Rectal smooth muscle tissue (tissue), 1 donor: ENCODE results near the gene LMNB1.
A peak's percentile ranks its signal among the peaks of the same experiment; 100 is the strongest.
"Not testable (repeated sequence)": the region's sequence is repeated elsewhere in the genome, so short reads cannot be mapped to it uniquely, and the experiment has no call there.

Experiments used
- H3K27ac ChIP-seq: one replicate; pipeline ENCODE4 v1.7.0; 2013; ENCODE audit warnings: low read depth, low read length, inconsistent platforms
- H3K27me3 ChIP-seq: one replicate; pipeline ENCODE4 v1.7.0; 2013; ENCODE audit warnings: low read length; ENCODE audit not compliant: control insufficient read depth, insufficient read depth
- H3K36me3 ChIP-seq: one replicate; pipeline ENCODE4 v1.7.0; 2013; ENCODE audit warnings: low read length; ENCODE audit not compliant: control insufficient read depth, insufficient read depth
- H3K4me1 ChIP-seq: one replicate; pipeline ENCODE4 v1.7.0; 2013; ENCODE audit warnings: low read length; ENCODE audit not compliant: control insufficient read depth, insufficient read depth
- H3K4me3 ChIP-seq: one replicate; pipeline ENCODE4 v1.7.0; 2013; ENCODE audit warnings: low read length
- H3K9ac ChIP-seq: one replicate; pipeline ENCODE4 v1.7.0; 2013; ENCODE audit warnings: low read length

The LMNB1 gene

GRCh38 chr5:126776499-126777256, at the start of gene LMNB1:
LMNB1 (plus strand) TSS chr5:126777136; CDS start chr5:126777509, 373 bp downstream.
- peak within 1 kb of the TSS; percentile 84 for H3K27ac ChIP-seq
- no peaks in the 10 kb centered on the region for H3K36me3 ChIP-seq
- peaks cover 4% of the 10 kb centered on the region for H3K4me1 ChIP-seq
- H3K27me3 ChIP-seq: no peaks in the 10 kb centered on the region
- H3K4me3 ChIP-seq: peak within 1 kb of the TSS; percentile 91
- H3K9ac ChIP-seq: peak within 1 kb of the TSS; percentile 83

- no peaks in the 10 kb centered on the region for H3K27me3 ChIP-seq
- H3K4me1 ChIP-seq: no peaks in the 10 kb centered on the region
- no peak overlapping the region for H3K27ac ChIP-seq
- no peaks in the 10 kb centered on the region for H3K36me3 ChIP-seq
- no peak overlapping the region for H3K4me3 ChIP-seq
- no peak overlapping the region for H3K9ac ChIP-seq
Measured at GRCh38 chr5:126732716-126733115, 44.2 kb upstream of the LMNB1 start.

GRCh38 chr5:126734573-126734972, 42.4 kb upstream of the LMNB1 start:
- H3K36me3 ChIP-seq, H3K27me3 ChIP-seq, H3K27ac ChIP-seq, H3K4me3 ChIP-seq, H3K4me1 ChIP-seq, H3K9ac ChIP-seq: not testable (repeated sequence)

- Histone ChIP-seq H3K4me1 (no peaks in the 10 kb centered on the region), H3K4me3 (no peak overlapping the region), H3K36me3 (no peaks in the 10 kb centered on the region), H3K27me3 (no peaks in the 10 kb centered on the region), H3K27ac (no peak overlapping the region), H3K9ac (no peak overlapping the region)
Measured at GRCh38 chr5:126736141-126736540, 40.8 kb upstream of the LMNB1 start.

- Histone ChIP-seq H3K27ac (no peak overlapping the region), H3K4me1 (no peaks in the 10 kb centered on the region), H3K9ac (no peak overlapping the region), H3K4me3 (no peak overlapping the region), H3K27me3 (no peaks in the 10 kb centered on the region), H3K36me3 (no peaks in the 10 kb centered on the region)
Measured at GRCh38 chr5:126741361-126741760, 35.6 kb upstream of the LMNB1 start.

- no peaks in the 10 kb centered on the region for H3K36me3 ChIP-seq
Measured at GRCh38 chr5:126742425-126742824, 34.5 kb upstream of the LMNB1 start.

GRCh38 chr5:126744836-126745235, 32.1 kb upstream of the LMNB1 start:
- Histone ChIP-seq H3K9ac (no peak overlapping the region), H3K27me3 (no peaks in the 10 kb centered on the region), H3K36me3 (no peaks in the 10 kb centered on the region), H3K4me1 (no peaks in the 10 kb centered on the region), H3K27ac (no peak overlapping the region), H3K4me3 (no peak overlapping the region)

More at GRCh38 chr5:126742425-126742824, 34.5 kb upstream of the LMNB1 start:
- Histone ChIP-seq H3K27ac (no peak overlapping the region), H3K4me3 (no peak overlapping the region), H3K27me3 (no peaks in the 10 kb centered on the region), H3K9ac (no peak overlapping the region), H3K4me1 (no peaks in the 10 kb centered on the region)

- Histone ChIP-seq H3K36me3 (no peaks in the 10 kb centered on the region), H3K4me1 (no peaks in the 10 kb centered on the region), H3K9ac (no peak overlapping the region), H3K27me3 (no peaks in the 10 kb centered on the region), H3K27ac (no peak overlapping the region), H3K4me3 (no peak overlapping the region)
Measured at GRCh38 chr5:126745259-126745992, 31.5 kb upstream of the LMNB1 start.

GRCh38 chr5:126746290-126746689, 30.6 kb upstream of the LMNB1 start:
- no peak overlapping the region for H3K4me3 ChIP-seq
- H3K36me3 ChIP-seq: no peaks in the 10 kb centered on the region
- H3K27ac ChIP-seq: no peak overlapping the region

GRCh38 chr5:126752081-126752785, 24.7 kb upstream of the LMNB1 start:
- H3K4me3 ChIP-seq: no peak overlapping the region
- no peaks in the 10 kb centered on the region for H3K27me3 ChIP-seq
- no peaks in the 10 kb centered on the region for H3K36me3 ChIP-seq
- no peaks in the 10 kb centered on the region for H3K4me1 ChIP-seq
- H3K9ac ChIP-seq: no peak overlapping the region
- H3K27ac ChIP-seq: no peak overlapping the region

More at GRCh38 chr5:126746290-126746689, 30.6 kb upstream of the LMNB1 start:
- Histone ChIP-seq H3K4me1 (no peaks in the 10 kb centered on the region), H3K27me3 (no peaks in the 10 kb centered on the region), H3K9ac (no peak overlapping the region)

GRCh38 chr5:126753227-126753626, 23.7 kb upstream of the LMNB1 start:
- H3K27ac ChIP-seq: no peak overlapping the region
- no peak overlapping the region for H3K4me3 ChIP-seq
- no peaks in the 10 kb centered on the region for H3K27me3 ChIP-seq
- no peaks in the 10 kb centered on the region for H3K36me3 ChIP-seq
- H3K4me1 ChIP-seq: no peaks in the 10 kb centered on the region
- H3K9ac ChIP-seq: no peak overlapping the region

- Histone ChIP-seq H3K27ac (no peak overlapping the region), H3K9ac (no peak overlapping the region), H3K27me3 (no peaks in the 10 kb centered on the region), H3K36me3 (no peaks in the 10 kb centered on the region), H3K4me1 (no peaks in the 10 kb centered on the region), H3K4me3 (no peak overlapping the region)
Measured at GRCh38 chr5:126754609-126755008, 22.3 kb upstream of the LMNB1 start.
